ENCODE data around the gene ACOX1.

- no peak for TF ChIP-seq CTCF (IDR thresholded peaks at IDR 0.05; ENCODE audit: poor library complexity)
- TF ChIP-seq EZH2phosphoT487 (IDR thresholded peaks at IDR 0.05; ENCODE audit: low read depth, severe bottlenecking, unreplicated experiment) = no peak
These were observed 69.7 kb downstream of the ACOX1 start for GRCh38 chr17:75909051-75909811.

All from hepatocyte (in vitro differentiated cells).